GM12865 (cell line): Measurements from ENCODE around the gene TAPT1.

Experiments
- DNase-seq: peaks from one replicate; pipeline ENCODE4 v3.0.0; 2010; ENCODE audit warnings: low read depth
- H3K4me3 ChIP-seq: 2 replicates; pipeline ENCODE4 v1.5.1; 2011; ENCODE audit warnings: mild to moderate bottlenecking, low read depth, low read length, control low read depth
- TF ChIP-seq, protein P1 (sequence below): IDR thresholded peaks from 2 replicates; pipeline ENCODE4 v1.5.1; 2011; ENCODE audit warnings: low read length, control low read depth, low read depth, inconsistent platforms; ENCODE audit not compliant: insufficient read depth; ENCODE audit errors: missing control alignments

TAPT1 gene

DNA sequence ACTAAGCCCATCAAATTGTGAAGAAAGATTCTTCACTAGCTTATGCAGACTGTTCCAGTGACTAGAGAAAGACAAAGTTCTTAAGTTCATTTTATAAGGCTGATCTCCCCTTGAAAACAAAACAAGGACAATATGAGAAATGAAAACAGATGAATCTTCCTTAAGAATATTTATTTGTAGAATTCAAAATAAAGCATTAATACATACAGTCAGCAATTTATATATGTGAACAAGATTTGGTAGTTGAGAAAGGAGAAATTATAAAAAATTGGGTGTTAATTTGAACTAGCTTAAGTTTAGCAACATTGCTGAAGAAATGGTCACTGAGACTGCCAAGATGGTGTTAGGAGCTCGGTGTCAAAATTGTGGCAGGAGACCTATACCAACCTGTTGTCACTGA is 41.4 kb upstream of the TAPT1 start:
- no peak overlapping the region for H3K4me3 ChIP-seq
- no peak for DNase-seq
- TF ChIP-seq, protein P1, sequence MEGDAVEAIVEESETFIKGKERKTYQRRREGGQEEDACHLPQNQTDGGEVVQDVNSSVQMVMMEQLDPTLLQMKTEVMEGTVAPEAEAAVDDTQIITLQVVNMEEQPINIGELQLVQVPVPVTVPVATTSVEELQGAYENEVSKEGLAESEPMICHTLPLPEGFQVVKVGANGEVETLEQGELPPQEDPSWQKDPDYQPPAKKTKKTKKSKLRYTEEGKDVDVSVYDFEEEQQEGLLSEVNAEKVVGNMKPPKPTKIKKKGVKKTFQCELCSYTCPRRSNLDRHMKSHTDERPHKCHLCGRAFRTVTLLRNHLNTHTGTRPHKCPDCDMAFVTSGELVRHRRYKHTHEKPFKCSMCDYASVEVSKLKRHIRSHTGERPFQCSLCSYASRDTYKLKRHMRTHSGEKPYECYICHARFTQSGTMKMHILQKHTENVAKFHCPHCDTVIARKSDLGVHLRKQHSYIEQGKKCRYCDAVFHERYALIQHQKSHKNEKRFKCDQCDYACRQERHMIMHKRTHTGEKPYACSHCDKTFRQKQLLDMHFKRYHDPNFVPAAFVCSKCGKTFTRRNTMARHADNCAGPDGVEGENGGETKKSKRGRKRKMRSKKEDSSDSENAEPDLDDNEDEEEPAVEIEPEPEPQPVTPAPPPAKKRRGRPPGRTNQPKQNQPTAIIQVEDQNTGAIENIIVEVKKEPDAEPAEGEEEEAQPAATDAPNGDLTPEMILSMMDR, result no peak

DNA sequence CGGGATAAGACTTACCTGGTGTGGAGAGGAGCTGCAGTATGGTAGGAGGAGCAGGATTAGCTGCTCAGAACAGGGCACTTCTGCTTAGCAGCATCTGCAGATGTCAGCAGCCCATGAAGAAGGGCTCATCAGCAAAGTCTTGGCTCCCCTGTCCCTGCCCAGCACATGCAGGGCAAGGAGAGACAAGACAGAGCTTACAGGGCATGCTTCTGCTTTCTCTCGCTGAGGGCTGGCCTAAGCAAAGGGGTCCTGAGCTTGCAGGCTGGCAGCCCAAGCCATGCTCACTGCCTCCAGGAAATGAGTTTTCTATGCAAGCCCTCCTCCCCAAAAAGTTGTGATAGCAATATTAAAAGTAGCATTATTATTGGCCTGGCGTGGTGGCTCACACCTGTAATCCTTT is 39.5 kb upstream of the TAPT1 start:
- DNase-seq, result no peak
- TF ChIP-seq, protein P1, result no peak
- H3K4me3 ChIP-seq, result no peak overlapping the region

DNA sequence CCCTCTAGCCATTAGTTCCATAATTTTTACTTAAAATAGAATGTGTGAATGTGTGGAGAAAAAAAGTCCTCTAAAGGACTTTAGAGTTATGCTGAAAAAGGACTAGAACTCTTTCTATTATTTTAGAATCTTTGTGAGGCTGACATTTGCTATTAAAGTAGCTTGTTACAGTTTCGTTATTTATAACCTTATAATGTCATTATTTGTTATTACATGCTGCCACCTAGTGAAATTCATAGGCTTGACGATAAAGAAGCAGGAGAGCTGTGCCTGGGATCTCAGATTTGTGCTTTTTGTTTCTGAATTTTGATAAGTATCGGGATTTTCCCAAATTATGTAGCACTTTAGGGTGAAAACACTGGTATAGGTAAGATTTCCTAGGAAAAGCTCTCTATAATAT is 38.5 kb upstream of the TAPT1 start:
- H3K4me3 ChIP-seq, result no peak overlapping the region
- TF ChIP-seq, protein P1, result peak; percentile 27
- peak; percentile 40 for DNase-seq

DNA sequence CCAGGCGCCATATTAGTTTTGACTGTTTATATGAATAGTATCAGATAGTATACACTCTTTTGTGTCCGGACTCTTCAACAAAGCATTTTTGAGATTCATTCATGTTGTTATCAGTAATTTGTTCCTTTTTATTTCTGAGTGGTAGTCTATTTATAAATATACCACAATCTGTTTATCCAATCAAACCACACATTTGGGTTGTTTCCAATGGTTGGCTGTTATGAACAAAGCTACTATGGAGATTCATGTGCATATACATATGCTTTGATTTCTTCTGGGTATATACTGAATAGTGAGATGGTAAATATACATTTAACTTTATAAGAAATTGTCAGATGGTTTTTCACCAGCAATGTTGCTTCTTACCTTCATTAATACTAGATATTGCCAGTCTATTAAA is 36.8 kb upstream of the TAPT1 start:
- DNase-seq, result no peak
- TF ChIP-seq, protein P1, result no peak
- no peak overlapping the region for H3K4me3 ChIP-seq

DNA sequence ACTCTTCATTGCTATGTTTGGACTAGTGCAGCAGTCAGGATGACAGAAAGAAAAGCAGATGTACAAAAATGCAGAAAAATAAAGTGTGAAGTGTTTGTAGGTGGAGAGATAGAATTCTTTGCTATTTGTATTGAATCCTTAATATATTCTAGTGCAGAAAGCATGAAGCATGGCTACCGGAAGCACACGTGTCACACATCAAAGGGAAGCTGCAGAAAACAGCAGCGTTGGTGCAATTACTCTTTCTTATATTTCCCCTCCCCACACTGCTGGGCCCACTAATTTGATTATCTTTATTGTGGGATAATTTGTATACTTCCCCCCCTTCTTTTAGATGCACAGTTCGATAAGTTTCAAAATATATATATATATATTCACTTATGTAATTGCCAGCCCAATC is 35.9 kb upstream of the TAPT1 start:
- DNase-seq, result peak; percentile 8
- H3K4me3 ChIP-seq, result no peak overlapping the region
- TF ChIP-seq, protein P1, result no peak

DNA sequence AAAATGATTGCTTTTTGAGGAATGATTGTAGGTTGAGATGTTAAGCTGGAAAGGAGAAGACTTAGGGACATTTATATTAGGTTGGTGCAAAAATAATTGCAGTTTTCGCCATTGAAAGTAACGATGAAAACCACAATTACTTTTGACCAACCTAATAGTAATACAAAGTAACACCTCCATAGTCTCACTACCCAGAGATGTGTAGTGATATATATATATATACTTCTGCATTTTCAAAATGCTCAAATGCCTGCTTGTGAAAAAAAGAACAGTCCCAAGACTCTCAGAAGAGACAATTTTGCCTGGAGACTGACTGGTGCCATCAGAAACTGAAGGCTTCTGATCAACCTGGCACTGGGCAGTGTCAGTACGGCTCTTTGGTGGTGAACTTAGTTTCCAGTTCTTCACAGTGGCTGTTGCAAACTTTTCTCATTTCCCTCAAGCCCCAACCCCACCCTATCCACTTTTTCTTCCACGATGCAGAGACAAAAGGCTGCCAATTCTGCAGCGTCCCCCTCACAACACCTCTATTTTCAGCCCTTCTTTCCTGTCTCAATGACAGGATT is 35.1 kb upstream of the TAPT1 start:
- DNase-seq, result no peak
- H3K4me3 ChIP-seq, result no peak overlapping the region
- TF ChIP-seq, protein P1, result no peak

DNA sequence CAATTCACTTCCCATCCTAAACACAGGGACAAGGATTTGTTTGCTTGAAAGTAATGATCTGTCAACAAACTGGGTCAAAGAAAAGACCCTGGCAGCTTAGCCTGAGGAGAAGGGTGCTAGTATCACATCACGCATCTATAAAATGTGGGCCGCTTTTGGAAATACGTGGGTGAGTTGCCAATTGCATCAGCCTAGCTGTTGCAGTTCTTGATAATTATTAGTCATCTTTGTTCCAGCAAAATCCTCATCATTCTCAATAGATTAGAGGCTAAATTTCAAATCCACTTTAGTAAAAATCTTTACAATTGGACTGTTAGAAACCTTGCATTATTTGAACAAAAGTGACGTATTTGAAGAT is 33.6 kb upstream of the TAPT1 start:
- DNase-seq, result no peak
- TF ChIP-seq, protein P1, result no peak

More for the DNA sequence above, 33.6 kb upstream of the TAPT1 start:
- H3K4me3 ChIP-seq, result no peak overlapping the region
